GM18867 (cell line): ENCODE measurements around the gene CKLF.
"Not testable (repeated sequence)": the region's sequence is repeated elsewhere in the genome, so short reads cannot be mapped to it uniquely, and the experiment has no call there.

ENCODE experiments used
- ATAC-seq: cut with Tn5 transposase; IDR thresholded peaks from one replicate; pipeline ENCODE4 v1.9.1; 2021; ENCODE audit warnings: mild to moderate bottlenecking, moderate library complexity; ENCODE audit not compliant: unreplicated experiment

CKLF gene

DNA sequence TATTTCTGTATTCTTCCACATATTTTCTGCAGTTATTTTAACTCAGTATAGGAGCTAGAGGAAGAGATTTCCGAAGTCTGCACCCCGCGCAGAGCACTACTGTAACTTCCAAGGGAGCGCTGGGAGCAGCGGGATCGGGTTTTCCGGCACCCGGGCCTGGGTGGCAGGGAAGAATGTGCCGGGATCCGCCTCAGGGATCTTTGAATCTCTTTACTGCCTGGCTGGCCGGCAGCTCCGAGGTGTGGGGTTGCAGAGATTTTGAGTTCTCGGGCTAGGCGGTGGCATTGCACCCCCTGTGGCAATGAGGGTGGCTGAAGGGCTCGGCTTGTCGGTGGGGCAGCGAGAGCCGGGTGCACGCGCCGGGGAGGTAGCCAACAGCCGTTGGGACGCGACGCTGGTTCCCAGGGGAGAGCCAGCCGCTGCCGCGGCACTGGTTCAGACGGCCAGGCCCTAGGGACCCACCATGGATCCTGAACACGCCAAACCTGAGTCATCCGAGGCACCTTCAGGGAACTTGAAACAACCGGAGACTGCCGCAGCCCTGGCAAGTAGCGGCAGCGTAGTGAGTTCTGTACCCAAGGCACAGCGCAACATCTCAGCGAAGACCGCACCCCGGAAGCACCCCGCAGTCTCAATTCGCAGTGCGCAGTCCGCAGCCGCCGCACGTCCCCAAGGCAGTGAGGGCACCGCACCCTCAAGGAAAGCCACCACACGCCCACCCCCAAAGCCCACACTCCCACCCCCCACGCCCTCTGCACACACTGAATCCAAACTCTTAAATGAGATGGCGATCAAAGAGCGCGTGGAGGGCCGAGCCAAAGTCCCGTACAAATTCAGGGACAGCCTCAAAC, 13.9 kb downstream of the CKLF start, which contains the start of gene CMTM1:
CMTM1 (plus strand) TSS at position 389 of the 851 bp plus-strand sequence; CDS start at position 464, 75 bp downstream.
- ATAC-seq: no peak

DNA sequence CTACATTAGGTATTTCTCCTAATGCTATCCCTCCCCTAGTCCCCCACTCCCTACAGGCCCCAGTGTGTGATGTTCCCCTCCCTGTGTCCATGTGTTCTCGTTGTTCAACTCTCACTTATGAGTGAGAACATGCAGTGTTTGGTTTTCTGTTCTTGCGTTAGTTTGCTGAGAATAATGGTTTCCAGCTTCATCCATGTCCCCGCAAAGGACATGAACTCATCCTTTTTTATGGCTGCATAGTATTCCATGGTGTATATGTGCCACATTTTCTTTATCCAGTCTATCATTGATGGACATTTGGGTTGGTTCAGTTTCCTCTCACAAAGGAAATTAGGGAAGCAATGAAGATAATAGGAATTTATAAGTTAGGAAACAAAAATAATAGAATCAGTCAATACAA, 14.9 kb downstream of the CKLF start:
- not testable (repeated sequence) for ATAC-seq

- no peak for ATAC-seq
These were observed 16.0 kb downstream of the CKLF start for GRCh38 chr16:66568355-66568754.

DNA sequence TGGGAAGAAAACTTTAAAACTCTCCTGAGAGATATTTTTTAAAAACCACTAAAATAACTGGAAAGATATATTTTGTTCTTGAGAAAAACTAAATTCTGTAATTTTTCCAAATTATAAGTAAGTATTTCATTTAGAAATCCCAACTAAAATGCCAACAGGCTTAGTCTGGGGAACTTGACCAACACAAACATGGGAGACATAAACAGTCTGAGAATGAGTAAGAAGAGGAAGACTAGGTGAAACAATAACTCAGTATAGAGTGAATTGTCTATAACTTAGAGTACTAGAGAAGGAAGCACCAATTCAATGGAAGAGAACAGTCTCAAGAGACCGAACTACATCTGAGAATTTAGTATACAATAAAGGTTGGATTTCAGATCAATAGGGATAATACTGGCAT, 16.8 kb downstream of the CKLF start:
- no peak for ATAC-seq

DNA sequence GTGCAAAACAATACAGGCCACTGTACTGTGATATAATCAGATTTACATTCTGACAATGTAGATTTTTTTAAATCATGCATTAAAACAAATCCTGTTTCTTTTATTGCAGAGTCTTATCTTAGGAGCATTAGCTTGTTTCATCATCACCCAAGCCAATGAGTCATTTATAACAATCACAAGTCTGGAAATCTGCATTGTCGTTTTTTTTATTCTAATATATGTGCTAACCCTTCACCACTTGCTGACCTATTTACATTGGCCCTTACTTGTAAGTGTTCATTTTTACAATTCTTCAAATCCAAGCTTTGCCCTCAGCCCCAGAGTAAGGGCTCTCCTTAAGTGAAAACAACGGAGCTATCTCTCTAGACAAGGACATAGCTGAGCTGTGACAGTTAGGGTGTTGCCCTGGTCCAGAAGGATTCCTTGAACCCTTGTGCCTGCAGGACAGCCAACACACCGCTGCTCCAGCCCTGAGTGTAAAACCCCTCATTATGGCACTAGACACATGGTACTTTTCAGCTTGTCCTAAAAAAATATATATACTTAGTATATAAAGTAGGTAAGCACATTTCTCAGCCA, 17.5 kb downstream of the CKLF start:
- ATAC-seq: no peak

DNA sequence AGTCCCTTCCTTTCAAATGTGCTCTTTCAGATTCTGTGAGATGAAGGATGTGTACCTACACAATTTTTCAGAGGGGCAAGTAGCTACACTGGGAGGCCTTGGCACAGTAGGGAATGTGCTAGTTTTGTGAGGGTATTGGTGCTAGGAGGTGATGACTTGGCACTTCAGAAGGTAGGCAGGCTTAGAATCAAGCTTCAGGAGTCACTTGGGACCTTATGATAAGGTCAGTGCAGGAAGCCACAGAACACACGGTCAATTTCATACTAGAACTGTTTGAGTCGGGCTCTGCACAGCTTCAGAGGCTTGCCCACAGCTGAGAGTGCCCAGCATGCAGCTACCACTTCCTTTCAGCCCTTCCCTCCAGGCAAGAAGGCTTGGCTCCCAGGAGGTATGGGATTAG, 20.0 kb downstream of the CKLF start:
- no peak for ATAC-seq

DNA sequence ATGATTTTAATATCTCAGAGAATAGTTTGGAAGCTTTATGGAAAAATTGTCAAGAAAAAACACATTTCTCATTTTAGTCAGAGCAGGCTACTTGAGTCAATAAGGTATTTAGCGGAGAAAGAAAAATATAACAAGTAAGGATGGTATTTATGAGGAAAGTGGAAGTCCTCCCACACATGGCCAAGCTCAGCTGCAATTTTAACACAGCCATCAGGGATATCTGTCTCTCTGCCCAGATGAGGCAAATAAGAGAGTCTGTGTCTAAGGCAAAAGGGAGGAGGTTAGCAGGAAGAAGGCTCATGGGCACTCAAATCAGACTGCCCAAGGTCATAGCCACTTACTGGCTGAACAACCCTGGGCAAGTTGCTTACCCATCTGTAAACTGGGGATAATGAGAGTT, 21.7 kb downstream of the CKLF start:
- no peak for ATAC-seq

DNA sequence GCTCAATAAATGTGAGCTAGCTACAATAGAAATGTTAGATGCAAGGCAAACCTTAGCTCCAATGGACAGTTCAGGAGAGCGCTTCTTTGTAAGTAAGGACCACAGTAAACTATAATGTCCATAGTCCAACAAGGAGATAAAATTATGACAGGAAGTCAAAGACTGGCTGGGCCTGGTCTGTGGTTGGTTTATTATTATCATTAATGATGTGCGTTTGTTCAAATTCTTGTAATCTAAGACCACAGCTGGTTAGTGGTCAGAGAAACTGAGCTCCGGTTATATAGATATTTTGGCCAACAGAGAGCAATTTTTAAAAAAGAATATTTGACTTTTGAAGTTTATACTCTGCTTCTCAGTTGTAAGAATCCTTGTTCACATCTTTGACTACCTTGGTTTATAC, 22.2 kb downstream of the CKLF start:
- ATAC-seq: no peak

- ATAC-seq: no peak
These were observed 22.7 kb downstream of the CKLF start for GRCh38 chr16:66575060-66575459.

DNA sequence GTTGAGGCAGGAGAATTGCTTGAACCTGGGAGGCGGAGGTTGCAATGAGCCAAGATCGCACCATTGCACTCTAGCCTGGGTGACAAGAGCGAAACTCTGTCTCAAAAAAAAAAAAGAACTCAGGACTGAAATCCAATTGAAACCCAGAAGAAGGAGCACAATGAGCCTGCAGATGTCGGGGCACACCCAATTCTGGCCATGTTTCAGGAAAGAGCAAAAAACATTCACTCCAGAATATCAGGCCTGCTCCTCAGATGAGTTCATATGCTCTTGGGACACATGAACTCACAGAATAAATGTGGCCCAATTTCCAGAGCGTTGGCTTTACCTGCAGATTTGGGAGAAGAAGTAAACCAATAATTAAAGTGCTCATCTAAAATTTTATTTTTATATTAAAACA, 23.9 kb downstream of the CKLF start:
- no peak for ATAC-seq

- ATAC-seq: no peak
These were observed 26.5 kb downstream of the CKLF start, which contains the start of gene CMTM2 for GRCh38 chr16:66578651-66579531. CMTM2 (plus strand) TSS chr16:66579463; CDS start chr16:66579608, 145 bp downstream.

DNA sequence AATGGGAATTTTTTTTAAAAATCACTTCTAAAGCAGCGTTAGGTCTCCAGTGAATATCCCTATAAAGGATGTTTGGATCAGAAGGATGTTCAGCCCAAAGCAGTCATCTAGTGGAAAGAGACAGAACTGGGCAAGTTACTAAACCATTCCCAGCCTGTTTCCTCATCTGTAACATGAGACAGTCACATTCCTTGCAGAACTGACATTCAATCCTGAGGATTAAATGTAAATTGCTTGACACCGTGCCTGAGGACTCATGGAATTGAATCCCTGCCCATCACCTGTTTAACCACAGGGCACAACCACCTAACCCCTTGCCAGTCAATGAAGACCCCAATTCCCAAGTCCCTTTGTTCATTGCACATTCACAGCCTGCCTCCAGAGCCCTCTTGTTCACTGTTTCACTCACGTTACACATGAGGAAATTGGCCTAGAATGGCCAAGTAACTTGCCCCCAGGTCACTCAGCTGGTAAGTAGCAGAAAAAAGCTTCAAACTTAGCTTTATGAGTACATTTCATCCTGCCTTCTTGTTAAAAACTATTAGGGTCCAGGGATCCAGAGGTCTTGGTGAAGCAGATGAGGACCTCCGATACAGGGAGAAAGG, 28.3 kb downstream of the CKLF start:
- no peak for ATAC-seq

- ATAC-seq: no peak
These were observed 29.0 kb downstream of the CKLF start for GRCh38 chr16:66581246-66581952.

DNA sequence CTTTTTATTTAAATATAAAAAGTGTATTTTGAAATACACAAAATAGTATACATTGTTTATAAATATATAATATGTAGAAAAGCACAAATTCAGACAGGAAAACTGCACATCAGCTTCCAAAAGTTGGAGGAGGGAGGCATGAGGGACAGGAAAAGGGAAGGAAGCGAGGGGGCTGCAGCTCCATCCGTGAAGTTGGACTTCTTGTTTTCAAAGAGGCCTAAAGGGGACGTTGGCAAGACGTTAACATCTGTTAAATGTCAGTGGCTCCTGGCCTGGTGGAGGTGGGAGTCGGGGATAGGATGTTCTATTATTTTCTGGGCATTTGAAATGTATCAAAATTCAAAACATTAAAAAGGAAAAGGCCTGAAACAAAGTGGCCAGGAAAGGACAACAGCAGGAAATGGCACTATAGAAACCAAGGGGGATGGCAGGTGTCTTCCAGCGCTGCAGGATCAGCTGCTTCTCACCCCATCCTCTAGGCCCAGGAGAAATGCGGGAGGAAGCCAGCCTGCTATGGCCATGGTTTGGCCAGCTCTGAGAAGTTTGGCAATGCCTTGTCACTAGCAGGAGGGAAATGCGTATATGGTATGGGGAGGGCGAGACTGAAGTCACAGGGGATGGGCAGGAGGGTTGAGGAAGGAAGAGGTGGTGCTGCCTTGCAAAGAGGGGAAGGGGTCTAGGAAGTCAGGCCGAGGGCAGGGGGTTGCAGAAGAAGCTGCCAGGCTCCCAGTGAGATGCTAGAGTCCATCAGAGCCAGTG, 33.3 kb downstream of the CKLF start:
- no peak for ATAC-seq

DNA sequence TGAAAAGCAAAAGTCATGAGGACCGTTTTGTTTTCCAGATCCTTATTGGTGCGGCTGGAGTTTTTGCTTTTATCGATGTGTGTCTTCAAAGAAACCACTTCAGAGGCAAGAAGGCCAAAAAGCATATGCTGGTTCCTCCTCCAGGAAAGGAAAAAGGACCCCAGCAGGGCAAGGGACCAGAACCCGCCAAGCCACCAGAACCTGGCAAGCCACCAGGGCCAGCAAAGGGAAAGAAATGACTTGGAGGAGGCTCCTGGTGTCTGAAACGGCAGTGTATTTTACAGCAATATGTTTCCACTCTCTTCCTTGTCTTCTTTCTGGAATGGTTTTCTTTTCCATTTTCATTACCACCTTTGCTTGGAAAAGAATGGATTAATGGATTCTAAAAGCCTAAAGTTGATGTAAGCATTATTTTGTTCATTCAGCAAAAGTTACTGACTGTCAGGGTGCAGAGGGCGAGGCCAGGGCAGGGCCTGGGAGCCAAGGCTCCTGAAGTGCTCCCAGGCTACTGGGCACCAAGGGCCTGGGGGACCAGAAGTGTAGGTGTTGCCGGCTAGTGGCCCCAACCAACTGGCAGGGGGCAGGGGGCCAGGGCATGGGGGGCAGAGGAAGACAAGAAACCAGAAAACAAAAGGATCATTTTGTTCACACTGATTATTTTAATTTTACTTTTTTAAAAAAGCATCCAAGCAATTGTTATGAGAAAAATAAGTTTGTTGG, 35.7 kb downstream of the CKLF start:
- ATAC-seq: no peak

GRCh38 chr16:66588981-66589713, 36.8 kb downstream of the CKLF start:
- ATAC-seq: peak; percentile 86

GRCh38 chr16:66590322-66590721, 37.9 kb downstream of the CKLF start:
- peak; percentile 48 for ATAC-seq

- no peak for ATAC-seq
These were observed 38.6 kb downstream of the CKLF start for GRCh38 chr16:66591018-66591417.
